Sigmoid colon (tissue), 7 donors: Measurements from ENCODE around the gene SURF1. TPM values are rescaled to one million over a fixed set of nuclear protein-coding genes. Genes with fewer than 3 reads are reported as not detected.
A peak's percentile ranks its signal among the peaks of the same experiment; 100 is the strongest.

ENCODE experiments used
- DNase-seq: peaks from one replicate; pipeline ENCODE4 v3.0.0-alpha.2; 2019
- H3K27ac ChIP-seq, 4 donors: fragments of 200-600 bp; sonication (generic); one replicate each; pipeline ENCODE4 v1.5.1; 2016 to 2019; ENCODE audit warnings: mild to moderate bottlenecking in 1 of 4
- H3K27me3 ChIP-seq, 3 donors: fragments of 200-600 bp; sonication (generic); one replicate each; pipeline ENCODE4 v1.5.1; 2019; ENCODE audit warnings: mild to moderate bottlenecking in 1 of 3
- H3K36me3 ChIP-seq, 4 donors: fragments of 200-600 bp; sonication (generic); one replicate each; pipeline ENCODE4 v1.5.1; 2016 to 2019
- H3K4me1 ChIP-seq, 4 donors: fragments of 200-600 bp; sonication (generic); one replicate each; pipeline ENCODE4 v1.5.1; 2017 to 2019
- H3K4me3 ChIP-seq, 4 donors: fragments of 200-600 bp; sonication (generic); one replicate each; pipeline ENCODE4 v1.5.1; 2017 to 2019; ENCODE audit warnings: mild to moderate bottlenecking in 2 of 4, moderate library complexity in 1 of 4
- H3K9me3 ChIP-seq, 4 donors: fragments of 200-600 bp in 3 of 4; sonication (generic) in 3 of 4; one replicate each; pipeline versions ENCODE4 v1.5.1 to v1.6.1; 2013 to 2019
- CTCF ChIP-seq, 4 experiments: fragments of 450-650 bp in 3 of 4; fragments of 200-600 bp in 1 of 4; IDR thresholded peaks; one replicate each; pipeline ENCODE4 v1.5.1; 2016 to 2019; ENCODE audit warnings: antibody characterized with exemption in 4 of 4, mild to moderate bottlenecking in 3 of 4, moderate library complexity in 2 of 4
- EP300 ChIP-seq, 4 donors: sonication (generic); formaldehyde crosslinking; IDR thresholded peaks; one replicate each; pipeline ENCODE4 v1.6.1; 2017; ENCODE audit warnings: antibody characterized with exemption in 4 of 4
- POLR2A ChIP-seq, 2 donors: fragments of 450-650 bp; IDR thresholded peaks; one replicate each; pipeline ENCODE4 v1.6.1; 2016; ENCODE audit warnings: antibody characterized with exemption in 2 of 2, mild to moderate bottlenecking in 2 of 2, moderate library complexity in 2 of 2
- POLR2AphosphoS5 ChIP-seq, 4 donors: sonication (generic); formaldehyde crosslinking; IDR thresholded peaks; one replicate each; pipeline ENCODE4 v1.6.1; 2017; ENCODE audit warnings: antibody characterized with exemption in 4 of 4
- WGBS, 2 donors: extraction: QIAGEN DNeasy Blood & Tissue Kit; methylation state at CpG; one replicate each; pipeline ENCODE4 v1.1.7; 2013; 5-methylcytosine and 5-hydroxymethylcytosine counted together
- intact Hi-C: fragments of 100-400 bp; cut with DNase I; formaldehyde crosslinking; loops from one replicate; pipeline ENCODE4 v1.15.1; 2023
- polyA plus RNA-seq, 3 donors: library from polyadenylated mRNA; stranded (reverse); fragments of 200-250 nt; gene quantifications; one replicate each; pipeline ENCODE4 v1.2.3, GENCODE V29; 2013
- total RNA-seq, 4 donors: library from RNA; depleted of rRNA; stranded (reverse); fragments of >200 nt; gene quantifications; one replicate each; pipeline ENCODE4 v1.1.0, GENCODE V29; 2016
- donor health status: healthy with polysubstance abuse.
- donor health status: Bipolar disorder and iron deficiency.
- donor health status: healthy.

Gene SURF1
- total and polyA plus RNA-seq, 7 donors, result 33.8 to 98.7 (median 59.0) TPM

GRCh38 chr9:133361507-133362092 lies 5.3 kb upstream of the SURF1 start:
- Histone ChIP-seq H3K9me3 (no peaks in the 10 kb centered on the region), H3K36me3 (peaks cover 11 to 71% (median 42%) of the 10 kb centered on the region in 4 donors), H3K4me3 (no peak overlapping the region), H3K27ac (no peak overlapping the region), H3K27me3 (no peaks in the 10 kb centered on the region), H3K4me1 (peaks cover 0 to 16% (median 12%) of the 10 kb centered on the region in 4 donors)
- DNase-seq, result no peak
- TF ChIP-seq EP300 (IDR thresholded peaks at IDR 0.05) (no peak), CTCF (IDR thresholded peaks at IDR 0.05) (no peak), POLR2A (IDR thresholded peaks at IDR 0.05) (no peak), POLR2AphosphoS5 (IDR thresholded peaks at IDR 0.05) (no peak)
- WGBS, 2 donors, result 85 to 88% methylated on average over 13 of the region's 13 CpGs
- intact Hi-C loops, result no loop called here

GRCh38 chr9:133360400-133361393 lies 4.4 kb upstream of the SURF1 start:
- no peaks in the 10 kb centered on the region for H3K9me3 ChIP-seq
- H3K27me3 ChIP-seq, result no peaks in the 10 kb centered on the region
- H3K4me1 ChIP-seq, result peaks cover 0 to 19% (median 14%) of the 10 kb centered on the region in 4 donors
- intact Hi-C loops, result no loop called here
- no peak overlapping the region for H3K4me3 ChIP-seq
- 81% methylated on average over 21 of the region's 21 CpGs for WGBS, 2 donors
- no peak for DNase-seq
- TF ChIP-seq POLR2A (IDR thresholded peaks at IDR 0.05), result no peak
- no peak for TF ChIP-seq POLR2AphosphoS5 (IDR thresholded peaks at IDR 0.05)
- no peak for TF ChIP-seq EP300 (IDR thresholded peaks at IDR 0.05)
- no peak for TF ChIP-seq CTCF (IDR thresholded peaks at IDR 0.05)
- peaks cover 2 to 62% (median 36%) of the 10 kb centered on the region in 4 donors for H3K36me3 ChIP-seq
- H3K27ac ChIP-seq, result no peak overlapping the region

- Histone ChIP-seq H3K27ac (peak overlapping the region in 1 of 4 donors; percentile 8), H3K4me3 (no peak overlapping the region), H3K4me1 (peaks cover 0 to 30% (median 26%) of the 10 kb centered on the region in 4 donors), H3K36me3 (peaks cover 0 to 51% (median 29%) of the 10 kb centered on the region in 4 donors), H3K9me3 (no peaks in the 10 kb centered on the region), H3K27me3 (no peaks in the 10 kb centered on the region)
- TF ChIP-seq POLR2AphosphoS5 (IDR thresholded peaks at IDR 0.05) (peak in 1 of 4 donors; percentile 1), EP300 (IDR thresholded peaks at IDR 0.05) (no peak), POLR2A (IDR thresholded peaks at IDR 0.05) (no peak), CTCF (IDR thresholded peaks at IDR 0.05) (no peak)
- no peak for DNase-seq
- intact Hi-C loops, result no loop called here
- WGBS, 2 donors, result 63 to 77% methylated on average over 20 of the region's 20 CpGs
These were observed 3.3 kb upstream of the SURF1 start for GRCh38 chr9:133359399-133360175.

- DNase-seq, result no peak
- no peak for TF ChIP-seq POLR2AphosphoS5 (IDR thresholded peaks at IDR 0.05)
- no peak for TF ChIP-seq POLR2A (IDR thresholded peaks at IDR 0.05)
- TF ChIP-seq EP300 (IDR thresholded peaks at IDR 0.05), result no peak
- no peak for TF ChIP-seq CTCF (IDR thresholded peaks at IDR 0.05)
- Histone ChIP-seq H3K4me1 (peaks cover 0 to 31% (median 27%) of the 10 kb centered on the region in 4 donors), H3K36me3 (peaks cover 0 to 45% (median 21%) of the 10 kb centered on the region in 4 donors), H3K27me3 (no peaks in the 10 kb centered on the region), H3K27ac (no peak overlapping the region), H3K9me3 (no peaks in the 10 kb centered on the region), H3K4me3 (no peak overlapping the region)
- WGBS, 2 donors, result 87 to 92% methylated on average over 14 of the region's 14 CpGs
- intact Hi-C loops, result no loop called here
These were observed 1.4 kb upstream of the SURF1 start for GRCh38 chr9:133357656-133358055.
